ENCODE results near the gene RAB34.
"Not testable (repeated sequence)": the region's sequence is repeated elsewhere in the genome, so short reads cannot be mapped to it uniquely, and the experiment has no call there.

RAB34 gene

DNA sequence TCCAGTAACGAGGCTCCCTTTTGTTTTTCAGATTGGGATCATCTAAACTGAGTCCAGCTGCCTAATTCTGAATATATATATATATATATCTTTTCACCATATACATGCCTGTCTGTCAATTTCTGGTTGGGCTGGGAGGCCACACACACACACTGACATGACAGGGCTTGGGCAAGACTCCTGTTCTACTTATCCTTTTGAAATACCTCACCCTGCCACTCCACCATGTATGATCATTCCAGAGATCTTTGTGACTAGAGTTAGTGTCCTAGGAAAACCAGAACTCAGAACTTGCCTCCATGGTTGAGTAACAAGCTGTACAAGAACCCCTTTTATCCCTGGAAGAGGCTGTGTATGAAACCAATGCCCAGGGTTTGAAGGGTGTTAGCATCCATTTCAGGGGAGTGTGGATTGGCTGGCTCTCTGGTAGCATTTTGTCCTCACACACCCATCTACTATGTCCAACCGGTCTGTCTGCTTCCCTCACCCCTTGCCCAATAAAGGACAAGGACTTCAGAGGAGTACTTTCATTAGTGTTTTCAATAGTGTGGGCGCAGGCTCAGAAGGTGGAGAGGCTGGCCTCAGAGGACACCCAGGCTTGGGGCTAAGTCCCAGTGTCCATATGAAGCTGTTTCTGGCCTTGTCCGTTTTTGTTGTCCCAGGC is 6.3 kb upstream of the RAB34 start:
- not testable (repeated sequence) for ATAC-seq, DNase-seq, H3K9me3 Mint-ChIP-seq, H3K27ac Mint-ChIP-seq, H3K27me3 Mint-ChIP-seq
- H3K4me1 Mint-ChIP-seq: peaks cover 79% of the 10 kb centered on the region
- peak overlapping the region; percentile 98 to 100 for H3K4me3 Mint-ChIP-seq

DNA sequence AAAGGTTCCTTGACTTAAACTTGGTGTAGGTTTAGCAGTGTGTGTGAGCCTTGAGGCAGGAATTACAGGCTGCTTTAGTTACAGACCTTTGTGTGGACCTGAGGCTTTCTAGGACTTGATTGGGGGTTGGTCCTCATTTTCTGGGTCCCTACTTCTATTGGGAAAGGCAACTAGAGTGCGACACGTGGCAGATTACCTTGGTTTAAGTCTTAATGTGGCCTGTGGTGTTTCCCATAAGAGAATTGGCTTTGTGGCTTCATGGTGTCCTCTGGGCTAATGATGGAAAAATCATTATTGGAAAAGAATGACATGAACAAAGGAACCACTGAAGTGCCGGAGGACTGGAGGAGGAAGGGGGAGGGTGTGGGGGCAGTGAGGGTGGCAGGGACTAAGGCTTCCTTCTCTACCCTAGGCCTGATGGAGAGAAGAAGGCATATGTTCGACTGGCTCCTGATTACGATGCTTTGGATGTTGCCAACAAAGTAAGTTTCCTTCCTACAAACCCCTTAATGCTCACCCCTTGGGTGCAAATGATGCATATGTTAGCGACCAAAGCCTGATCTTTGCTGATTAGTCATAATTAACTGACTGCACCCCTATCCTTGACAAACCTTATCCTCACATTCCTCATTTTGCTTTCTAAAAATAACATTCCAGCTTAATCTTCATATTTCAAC is 5.6 kb upstream of the RAB34 start:
- peak overlapping the region; percentile 97 to 100 for H3K4me3 Mint-ChIP-seq
- DNase-seq (no peak), ATAC-seq (no peak)
- H3K4me1 Mint-ChIP-seq: peaks cover 79% of the 10 kb centered on the region
- H3K27ac Mint-ChIP-seq: peak overlapping the region; percentile 21 to 57
- H3K27me3 Mint-ChIP-seq: peaks cover 4% of the 10 kb centered on the region
- no peaks in the 10 kb centered on the region for H3K9me3 Mint-ChIP-seq

DNA sequence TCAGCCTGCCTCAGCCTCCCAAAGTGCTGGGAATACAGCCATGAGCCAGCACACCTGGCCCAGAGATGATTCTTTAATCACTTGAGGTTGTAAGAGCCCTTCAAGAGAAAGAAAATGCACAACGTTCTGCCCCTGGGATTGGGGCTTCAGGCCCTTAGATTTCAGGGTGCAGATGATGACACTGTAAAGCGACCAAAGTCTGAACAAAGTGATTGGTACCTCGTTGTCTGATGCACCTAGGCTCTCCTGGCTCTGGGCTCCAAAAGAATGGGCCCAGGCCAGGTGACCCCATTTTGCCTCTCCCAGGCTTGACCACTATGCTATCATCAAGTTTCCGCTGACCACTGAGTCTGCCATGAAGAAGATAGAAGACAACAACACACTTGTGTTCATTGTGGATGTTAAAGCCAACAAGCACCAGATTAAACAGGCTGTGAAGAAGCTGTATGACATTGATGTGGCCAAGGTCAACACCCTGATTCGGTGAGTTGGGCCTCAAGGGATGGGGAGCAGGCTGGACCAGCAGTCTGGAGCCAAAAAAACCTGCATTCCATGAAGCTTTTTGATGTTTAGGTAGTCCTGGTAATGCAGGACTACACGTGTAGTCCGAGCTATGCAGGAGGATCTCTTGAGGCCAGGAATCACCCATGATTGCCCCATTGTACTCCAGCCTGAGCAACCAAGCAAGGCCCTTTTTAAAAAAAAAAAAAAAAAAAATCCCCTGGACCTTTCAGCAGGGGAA is 4.9 kb upstream of the RAB34 start:
- Mint-ChIP-seq H3K27me3 (peaks cover 11% of the 10 kb centered on the region), H3K9me3 (no peaks in the 10 kb centered on the region), H3K4me1 (peaks cover 79% of the 10 kb centered on the region), H3K27ac (peak overlapping the region; percentile 57 to 86), H3K4me3 (peak overlapping the region; percentile 97 to 100)
- no peak for DNase-seq
- ATAC-seq: no peak

DNA sequence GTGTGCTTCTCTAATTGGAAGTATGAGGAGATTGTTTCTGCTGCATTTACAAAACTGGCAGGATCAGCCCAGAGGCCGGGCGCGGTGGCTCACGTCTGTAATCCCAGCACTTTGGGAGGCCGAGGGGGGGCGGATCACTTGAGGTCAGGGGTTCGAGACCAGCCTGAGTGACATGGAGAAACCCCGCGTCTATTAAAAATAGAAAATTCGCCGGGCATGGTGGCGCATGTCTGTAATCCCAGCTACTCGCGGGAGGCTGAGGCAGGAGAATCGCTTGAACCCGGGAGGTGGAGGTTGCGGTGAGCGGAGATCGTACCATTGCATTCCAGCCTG is 3.3 kb upstream of the RAB34 start:
- Mint-ChIP-seq H3K27ac (peak overlapping the region; percentile 98 to 99), H3K27me3 (peaks cover 26% of the 10 kb centered on the region), H3K4me3 (peak overlapping the region; percentile 97 to 100), H3K4me1 (peaks cover 74% of the 10 kb centered on the region)
- H3K9me3 Mint-ChIP-seq, ATAC-seq, DNase-seq: not testable (repeated sequence)

DNA sequence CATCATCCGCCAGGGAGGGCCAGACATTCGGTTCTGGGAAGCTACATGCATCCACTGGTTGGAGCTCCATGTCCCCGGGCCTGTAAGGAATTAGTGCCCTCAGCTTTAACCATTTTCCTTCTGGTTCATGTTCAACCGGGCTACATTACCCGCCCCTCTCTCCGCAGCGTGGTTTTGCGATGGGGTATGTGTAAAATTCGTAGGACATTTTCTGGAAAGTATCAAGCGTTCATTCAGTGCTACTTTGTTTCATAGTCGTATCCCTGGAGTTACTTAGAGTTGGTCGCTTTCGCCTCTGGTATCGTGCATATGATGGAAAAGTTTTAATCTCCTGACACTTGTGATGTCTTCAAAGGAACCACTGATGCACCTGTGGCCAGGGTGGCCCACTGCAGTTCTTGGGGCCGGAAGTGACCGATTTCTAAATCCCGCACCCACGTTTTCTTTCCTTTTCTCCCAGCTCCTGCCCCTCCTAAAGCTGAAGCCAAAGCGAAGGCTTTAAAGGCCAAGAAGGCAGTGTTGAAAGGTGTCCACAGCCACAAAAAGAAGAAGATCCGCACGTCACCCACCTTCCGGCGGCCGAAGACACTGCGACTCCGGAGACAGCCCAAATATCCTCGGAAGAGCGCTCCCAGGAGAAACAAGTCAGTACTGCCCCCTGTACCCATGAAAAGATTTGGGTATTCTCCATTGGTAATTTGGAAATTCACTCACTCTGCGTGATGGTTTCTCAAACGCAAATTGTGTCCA is 2.8 kb upstream of the RAB34 start:
- H3K4me3 Mint-ChIP-seq: peak overlapping the region; percentile 97 to 100
- H3K27ac Mint-ChIP-seq: peak overlapping the region; percentile 98 to 99
- no peaks in the 10 kb centered on the region for H3K9me3 Mint-ChIP-seq
- H3K4me1 Mint-ChIP-seq: peaks cover 70% of the 10 kb centered on the region
- H3K27me3 Mint-ChIP-seq: peaks cover 31% of the 10 kb centered on the region
- ATAC-seq: no peak
- DNase-seq: peak in 1 of 2 donors; percentile 50

DNA sequence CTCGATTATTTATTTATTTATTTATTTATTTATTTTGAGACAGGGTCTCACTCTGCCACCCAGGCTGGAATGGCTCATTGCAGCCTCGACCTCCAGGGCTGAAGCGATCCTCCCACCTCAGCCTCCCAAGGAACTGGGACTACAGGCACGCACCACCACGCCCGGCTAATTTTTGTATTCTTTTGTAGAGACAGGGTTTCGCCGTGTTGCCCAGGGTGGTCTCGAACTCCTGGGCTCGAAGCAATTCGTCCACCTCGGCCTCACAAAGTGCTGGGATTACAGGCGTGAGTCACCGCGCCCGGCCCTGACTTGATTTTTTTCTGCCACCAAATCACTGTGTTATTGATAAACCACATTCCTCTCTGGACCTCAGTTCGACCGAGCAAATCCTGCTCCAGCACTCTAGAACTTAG is 1.4 kb upstream of the RAB34 start:
- Mint-ChIP-seq H3K27me3 (peaks cover 44% of the 10 kb centered on the region), H3K27ac (peak overlapping the region; percentile 98 to 99), H3K4me1 (peaks cover 56% of the 10 kb centered on the region), H3K9me3 (no peaks in the 10 kb centered on the region), H3K4me3 (peak overlapping the region; percentile 97 to 100)
- no peak for DNase-seq
- ATAC-seq: peak; percentile 1

DNA sequence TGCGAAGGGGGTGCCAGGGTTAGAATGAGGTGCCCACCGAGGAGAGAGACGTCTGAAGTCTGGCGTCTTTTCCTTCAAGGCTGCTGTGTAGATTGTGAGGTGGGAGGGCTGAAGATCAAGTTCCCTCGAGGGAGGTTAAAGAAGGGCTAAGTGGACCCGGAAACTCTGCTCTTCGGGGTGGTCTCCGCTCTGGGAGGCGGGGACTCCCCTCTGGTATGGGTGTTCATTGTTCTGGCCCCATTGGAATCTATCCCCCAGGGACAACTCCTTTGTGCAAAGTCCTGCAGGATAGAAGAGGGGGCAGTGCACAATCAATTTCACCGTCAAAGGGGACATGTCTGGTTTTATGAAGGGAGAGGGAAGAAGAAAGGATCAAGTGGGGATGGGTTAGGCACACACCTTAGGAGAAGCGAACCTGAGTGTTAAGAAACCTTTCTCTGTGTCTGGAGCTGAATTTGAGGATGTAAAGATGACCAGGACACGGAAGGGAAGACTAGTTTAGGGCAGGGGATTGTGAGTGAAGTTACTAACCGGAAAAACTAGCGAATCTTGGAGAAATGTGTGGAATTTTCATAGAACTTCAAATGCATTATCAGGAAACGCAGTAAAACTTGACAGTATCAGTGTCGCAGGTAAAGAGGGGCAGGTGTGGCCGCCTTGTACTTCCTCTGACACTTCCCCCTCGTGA is 809 bp upstream of the RAB34 start:
- Mint-ChIP-seq H3K4me3 (peak overlapping the region; percentile 80 to 97), H3K27ac (peak overlapping the region; percentile 0 to 82), H3K27me3 (peaks cover 44% of the 10 kb centered on the region), H3K9me3 (no peaks in the 10 kb centered on the region), H3K4me1 (peaks cover 50% of the 10 kb centered on the region)
- ATAC-seq: no peak
- DNase-seq: no peak

- peak overlapping the region; percentile 39 to 66 for H3K4me3 Mint-ChIP-seq
- ATAC-seq: no peak
These were observed 709 bp downstream of the RAB34 start for GRCh38 chr17:28716740-28717577.

DNA sequence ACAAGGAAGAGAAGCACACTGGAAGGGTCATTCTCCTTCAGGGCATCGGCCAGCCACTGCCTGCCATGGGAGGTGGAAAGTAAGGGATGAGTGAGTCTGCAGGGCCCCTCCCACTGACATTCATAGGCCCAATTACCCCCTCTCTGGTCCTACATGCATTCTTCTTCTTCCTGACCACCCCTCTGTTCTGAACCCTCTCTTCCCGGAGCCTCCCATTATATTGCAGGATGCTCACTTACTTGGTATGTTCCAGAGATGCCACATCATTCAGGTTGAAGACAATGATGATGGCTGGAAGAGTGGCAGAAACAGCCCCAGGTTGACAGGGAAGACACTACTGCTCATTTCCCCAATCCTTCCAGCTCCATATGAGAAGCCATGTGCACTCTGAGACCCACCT is 2.5 kb downstream of the RAB34 start:
- no peak for DNase-seq
- Mint-ChIP-seq H3K4me1 (peaks cover 44% of the 10 kb centered on the region), H3K27ac (no peak overlapping the region), H3K27me3 (peaks cover 50% of the 10 kb centered on the region), H3K4me3 (no peak overlapping the region), H3K9me3 (no peaks in the 10 kb centered on the region)
- no peak for ATAC-seq

More at GRCh38 chr17:28716740-28717577, 709 bp downstream of the RAB34 start:
- DNase-seq: no peak
- H3K4me1 Mint-ChIP-seq: peaks cover 46% of the 10 kb centered on the region
- H3K27me3 Mint-ChIP-seq: peaks cover 50% of the 10 kb centered on the region
- no peak overlapping the region for H3K27ac Mint-ChIP-seq
- H3K9me3 Mint-ChIP-seq: no peaks in the 10 kb centered on the region

- DNase-seq (no peak), ATAC-seq (no peak)
- Mint-ChIP-seq H3K4me1 (peaks cover 36% of the 10 kb centered on the region), H3K4me3 (no peak overlapping the region), H3K9me3 (no peaks in the 10 kb centered on the region), H3K27ac (no peak overlapping the region), H3K27me3 (peaks cover 50% of the 10 kb centered on the region)
These were observed 3.4 kb downstream of the RAB34 start for GRCh38 chr17:28714281-28714680.

- peak overlapping the region; percentile 22 to 91 for H3K27ac Mint-ChIP-seq
- DNase-seq: no peak
- peaks cover 41% of the 10 kb centered on the region for H3K27me3 Mint-ChIP-seq
- peaks cover 24% of the 10 kb centered on the region for H3K4me1 Mint-ChIP-seq
- ATAC-seq: no peak
- H3K4me3 Mint-ChIP-seq: peak overlapping the region; percentile 86 to 92
- no peaks in the 10 kb centered on the region for H3K9me3 Mint-ChIP-seq
These were observed 4.8 kb downstream of the RAB34 start for GRCh38 chr17:28712705-28713415.

DNA sequence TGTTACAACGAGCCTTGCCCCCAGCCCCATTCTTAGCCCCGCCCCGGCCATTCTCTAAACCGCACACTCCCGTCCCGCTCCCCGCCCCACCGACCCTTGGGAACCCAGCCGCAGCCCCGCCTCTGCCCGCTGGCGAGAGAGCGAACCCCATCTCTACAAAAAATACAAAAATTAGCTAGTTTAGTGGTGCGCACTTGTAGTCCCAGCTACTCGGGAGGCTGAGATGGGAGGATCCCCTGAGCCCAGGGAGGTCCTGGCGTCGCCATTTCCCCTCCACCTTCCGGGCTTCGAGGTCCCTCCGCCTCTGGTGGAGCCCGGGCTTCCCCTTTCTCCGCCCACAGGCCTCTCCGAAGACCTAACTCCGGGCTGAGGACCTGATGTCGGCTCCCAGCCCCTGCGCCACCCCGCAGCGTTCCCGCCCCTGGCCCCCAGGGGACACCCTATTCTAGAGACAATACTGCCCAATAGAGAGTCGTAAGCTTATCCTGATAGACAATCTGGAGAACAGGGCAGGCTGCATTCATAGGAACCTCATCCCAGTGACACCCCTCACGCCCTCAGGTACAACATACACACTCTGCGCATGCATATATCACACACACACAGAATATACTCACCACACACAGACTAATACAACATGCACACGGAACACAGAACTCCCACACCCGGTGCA is 5.5 kb downstream of the RAB34 start:
- no peaks in the 10 kb centered on the region for H3K9me3 Mint-ChIP-seq
- ATAC-seq: peak; percentile 67
- peaks cover 22% of the 10 kb centered on the region for H3K4me1 Mint-ChIP-seq
- peak; percentile 70 to 82 for DNase-seq
- H3K27ac Mint-ChIP-seq: peak overlapping the region; percentile 91 to 97
- peak overlapping the region; percentile 86 to 92 for H3K4me3 Mint-ChIP-seq
- peaks cover 34% of the 10 kb centered on the region for H3K27me3 Mint-ChIP-seq

GRCh38 chr17:28711723-28712031 is 6.0 kb downstream of the RAB34 start, which contains the start of gene PROCA1:
TSS of gene PROCA1 (minus strand) at chr17:28711888. CDS start at chr17:28711660, 228 bp downstream.
- Mint-ChIP-seq H3K27me3 (peaks cover 31% of the 10 kb centered on the region), H3K27ac (peak within 1 kb of the TSS; percentile 94 to 97), H3K9me3 (no peaks in the 10 kb centered on the region), H3K4me1 (peaks cover 22% of the 10 kb centered on the region), H3K4me3 (peak within 1 kb of the TSS; percentile 86 to 92)
- DNase-seq: no peak
- peak; percentile 59 for ATAC-seq

Measured in stimulated activated naive CD8-positive, alpha-beta T cell treated with anti-CD3 and anti-CD28 coated beads, Interleukin-15, amount 100 ng/mL, for 72 hours (primary cell).